Mucosa of gallbladder (tissue), 1 donor: ENCODE results near the gene SGIP1. TPM values are rescaled to one million over a fixed set of nuclear protein-coding genes. Genes with fewer than 3 reads are reported as not detected.
"Not testable (repeated sequence)": the region's sequence is repeated elsewhere in the genome, so short reads cannot be mapped to it uniquely, and the experiment has no call there.

Experiments
- DNase-seq: peaks from one replicate; pipeline ENCODE4 v3.0.0-alpha.2; 2020; ENCODE audit warnings: low spot score
- total RNA-seq: library from RNA; stranded (reverse); gene quantifications from one replicate; pipeline ENCODE4 v1.2.1, GENCODE V29; 2021
- donor health status: DM: no; HTN: no; CAD: no.

SGIP1 gene
- total RNA-seq, 1 donor from 2014 or later, result 7.0 TPM

DNA sequence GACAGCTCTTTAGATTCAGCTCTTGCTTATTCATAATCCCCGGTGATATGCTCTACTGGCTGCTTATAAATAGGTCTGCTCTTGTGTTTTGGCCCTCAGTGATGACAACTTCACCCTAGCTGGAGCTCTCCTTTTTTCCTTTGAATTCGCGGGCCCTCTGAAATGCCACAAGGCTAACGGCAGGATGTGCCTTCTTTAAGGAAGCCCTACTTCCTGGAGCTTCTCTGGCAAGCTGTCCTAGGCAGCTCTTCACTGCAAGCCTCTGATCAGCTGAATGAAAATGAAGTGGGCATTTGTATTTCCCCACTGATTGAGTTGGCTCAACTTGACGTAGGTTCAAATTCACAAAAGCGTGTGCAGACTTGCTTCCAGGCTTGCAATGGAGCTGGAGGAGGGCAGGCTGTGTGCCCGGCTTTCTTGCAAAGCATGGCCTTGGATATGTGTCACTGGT lies 22.2 kb downstream of the SGIP1 start:
- DNase-seq, result no peak

DNA sequence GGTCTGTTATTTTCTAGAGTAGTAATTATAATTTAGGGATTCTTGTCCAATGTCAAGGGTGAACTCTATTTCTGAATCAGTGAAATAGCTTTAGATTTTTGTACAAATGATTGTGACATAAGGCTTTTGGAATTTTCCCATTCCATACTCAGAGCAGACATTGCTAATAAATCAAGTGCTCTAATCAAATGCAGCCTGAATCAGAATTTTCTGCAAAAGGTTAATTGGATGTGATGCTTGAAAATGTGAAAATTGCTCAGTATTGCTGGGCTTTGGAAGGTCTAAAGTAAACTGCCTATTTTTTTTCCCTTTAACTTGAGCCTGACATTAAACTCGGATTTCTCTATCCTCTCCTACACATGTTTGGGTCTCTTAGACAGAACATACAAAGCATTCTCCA lies 23.2 kb downstream of the SGIP1 start:
- DNase-seq, result no peak

DNA sequence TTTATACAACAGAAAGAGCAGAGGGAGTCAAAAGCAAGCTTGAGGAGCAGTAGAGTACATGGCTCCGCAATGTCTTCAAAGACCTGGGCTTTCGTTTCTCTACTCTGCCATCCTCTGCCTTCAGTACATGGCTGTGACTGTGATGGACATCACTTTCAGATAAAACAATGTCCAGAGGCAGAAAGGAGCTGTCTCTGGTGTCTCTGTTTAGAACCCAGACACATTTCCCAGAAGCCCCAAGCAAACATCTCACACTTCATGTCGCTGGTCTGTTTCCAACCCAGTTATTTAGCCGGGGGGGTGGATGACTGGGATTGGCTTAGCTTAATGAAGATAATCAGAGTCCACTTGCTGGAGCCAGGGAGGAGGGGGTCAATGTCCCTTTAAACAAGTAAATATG lies 25.6 kb downstream of the SGIP1 start:
- no peak for DNase-seq

DNA sequence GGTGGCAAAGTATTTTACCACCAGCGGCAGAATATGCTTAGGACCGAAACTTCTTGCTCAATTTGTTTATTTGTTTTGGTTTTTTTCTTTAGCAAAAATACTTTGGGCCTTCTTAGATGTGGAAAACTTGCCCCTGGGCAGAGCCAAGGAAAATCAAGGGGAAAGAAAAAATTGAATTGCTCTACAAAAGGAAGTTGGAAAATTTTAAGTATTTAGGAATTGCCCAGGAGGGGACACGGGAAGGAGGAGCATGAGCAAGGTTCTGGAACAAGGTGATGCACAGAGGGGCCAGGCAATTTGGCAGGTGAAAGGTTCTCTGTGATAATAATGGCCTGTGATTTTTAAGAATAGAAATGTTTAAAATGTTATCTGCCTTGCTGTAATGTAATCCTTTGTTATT lies 28.6 kb downstream of the SGIP1 start:
- DNase-seq, result no peak

GRCh38 chr1:66563094-66563800 lies 29.3 kb downstream of the SGIP1 start:
- peak; percentile 20 for DNase-seq

DNA sequence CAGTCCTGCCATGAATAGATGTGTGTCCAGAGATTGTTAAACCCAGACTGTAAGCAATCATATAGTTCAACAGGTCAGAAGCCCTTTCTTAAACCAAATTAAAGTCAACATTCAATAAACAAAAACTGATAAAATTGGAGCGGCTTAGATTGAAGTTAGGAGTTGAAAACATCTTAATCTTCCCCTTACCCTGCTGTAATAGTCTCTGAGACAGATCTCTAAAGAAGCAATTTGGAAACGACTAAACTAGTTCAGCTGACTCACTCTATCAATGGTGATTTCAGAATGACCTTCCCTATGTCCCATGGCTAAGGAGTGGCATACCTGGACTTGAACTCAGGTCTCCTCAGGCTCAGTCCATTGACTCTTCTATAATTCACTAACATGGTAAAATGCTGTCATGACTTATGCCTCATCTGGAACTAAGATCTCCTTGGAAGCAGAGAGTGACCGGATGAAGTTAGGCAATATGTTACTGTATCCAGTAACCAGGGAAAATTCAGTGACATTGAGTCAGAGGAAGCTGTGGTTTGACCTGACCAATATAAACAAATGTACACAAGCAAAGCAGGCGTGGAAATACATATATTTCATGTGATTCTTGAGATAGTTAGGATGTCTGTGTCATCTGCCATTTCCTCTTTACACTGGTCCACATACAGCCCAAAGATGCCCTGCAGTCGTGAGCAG lies 30.1 kb downstream of the SGIP1 start:
- no peak for DNase-seq

- no peak for DNase-seq
Observed at GRCh38 chr1:66570196-66570595, 36.2 kb downstream of the SGIP1 start.

GRCh38 chr1:66571789-66572188 lies 37.8 kb downstream of the SGIP1 start:
- DNase-seq, result no peak

GRCh38 chr1:66575739-66576138 lies 41.8 kb downstream of the SGIP1 start:
- DNase-seq, result peak; percentile 38

- DNase-seq, result no peak
Observed at GRCh38 chr1:66576645-66577044, 42.7 kb downstream of the SGIP1 start.

DNA sequence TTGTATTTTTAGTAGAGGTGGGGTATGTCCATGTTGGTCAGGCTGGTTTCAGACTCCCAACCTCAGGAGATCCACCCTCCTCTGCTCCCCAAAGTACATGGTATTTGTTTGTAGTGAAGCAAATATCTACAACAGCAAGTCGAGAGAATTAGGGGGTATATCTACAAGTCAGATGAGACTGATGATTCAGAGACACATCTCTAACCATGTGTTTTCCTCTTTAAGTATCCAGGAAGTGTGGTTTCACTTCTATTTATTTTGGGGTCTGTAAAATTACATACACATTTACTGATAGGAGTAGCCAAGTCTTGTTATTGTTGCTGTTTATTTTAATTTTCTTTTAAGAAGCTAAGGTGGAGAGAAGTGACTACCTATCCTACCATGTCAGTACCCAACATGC lies 44.9 kb downstream of the SGIP1 start:
- no peak for DNase-seq

DNA sequence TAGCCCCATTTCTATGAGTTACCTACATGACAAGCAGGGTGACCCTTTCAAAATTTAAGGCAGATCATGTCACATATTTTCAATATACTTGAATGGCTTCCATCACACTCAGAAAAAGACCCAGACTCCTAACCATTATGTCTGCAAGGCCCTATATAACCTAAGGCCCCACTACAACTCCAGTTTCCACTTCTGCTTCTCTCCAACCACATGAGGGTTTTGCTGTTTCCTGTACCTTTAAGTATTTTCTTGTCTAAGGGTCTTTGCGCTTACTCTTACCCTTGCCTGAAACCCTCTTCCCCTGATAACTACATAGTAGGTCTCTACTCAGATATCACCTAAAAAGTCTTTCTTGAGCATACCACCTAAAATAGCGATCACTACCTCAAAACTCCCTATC lies 46.1 kb downstream of the SGIP1 start:
- DNase-seq, result no peak

GRCh38 chr1:66583021-66583420 lies 49.1 kb downstream of the SGIP1 start:
- DNase-seq, result no peak

- DNase-seq, result no peak
Observed at GRCh38 chr1:66585002-66585401, 51.0 kb downstream of the SGIP1 start.

DNA sequence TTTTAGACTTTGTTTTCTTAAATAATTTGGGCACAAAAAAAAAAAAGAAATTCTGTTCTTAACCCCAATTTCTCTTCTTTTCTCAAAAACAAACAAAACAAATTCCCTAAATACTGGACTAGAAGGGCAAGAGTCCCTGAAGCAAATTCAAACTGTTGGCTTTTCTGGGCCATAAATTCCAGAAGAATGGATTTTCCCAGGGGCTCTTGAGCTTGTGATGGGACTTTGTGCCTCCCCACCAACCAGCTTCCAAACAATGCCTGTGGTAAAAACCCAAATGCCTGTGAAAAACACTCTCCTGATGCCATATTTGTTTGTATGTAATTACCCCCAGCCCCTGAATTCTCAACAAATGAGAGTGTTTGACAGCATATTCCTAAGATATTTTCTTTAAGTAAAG lies 55.4 kb downstream of the SGIP1 start:
- DNase-seq, result no peak

DNA sequence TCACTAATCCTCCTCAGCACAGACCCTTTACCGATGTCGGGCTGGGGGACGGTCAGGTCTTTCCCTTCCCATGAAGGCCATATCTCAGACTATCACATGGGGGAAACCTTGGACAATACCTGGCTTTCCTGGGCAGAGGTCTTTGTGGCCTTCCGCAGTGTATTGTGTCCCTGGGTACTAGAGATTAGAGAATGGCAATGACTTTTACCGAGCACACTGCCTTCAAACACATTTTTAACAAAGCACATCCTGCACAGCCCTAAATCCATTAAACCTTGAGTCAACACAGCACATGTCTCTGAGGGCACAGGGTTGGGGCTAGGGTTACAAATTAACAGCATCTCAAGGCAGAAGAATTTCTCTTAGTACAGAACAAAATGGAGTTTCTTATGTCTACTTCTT lies 58.2 kb downstream of the SGIP1 start:
- not testable (repeated sequence) for DNase-seq

GRCh38 chr1:66596191-66596590 lies 62.2 kb downstream of the SGIP1 start:
- no peak for DNase-seq

DNA sequence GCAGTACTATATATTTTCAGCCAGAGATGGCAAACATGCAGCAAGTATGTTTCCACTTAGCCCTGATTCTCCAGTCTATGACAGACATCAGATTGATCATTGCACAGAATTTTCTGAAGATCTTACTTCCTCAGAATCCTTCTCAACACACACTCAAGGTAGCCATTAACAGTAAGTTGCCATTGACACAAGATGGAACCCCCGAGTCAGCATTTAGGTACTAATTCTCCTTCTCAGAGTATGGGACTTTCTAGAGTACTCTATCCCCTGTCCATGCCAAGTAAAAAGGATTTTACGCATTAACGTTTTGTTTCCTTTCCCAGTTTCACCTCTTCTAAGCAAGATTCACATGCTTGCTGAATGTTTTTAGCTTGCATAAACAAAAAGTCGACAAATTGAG lies 63.5 kb downstream of the SGIP1 start:
- DNase-seq, result no peak

GRCh38 chr1:66598670-66599069 lies 64.7 kb downstream of the SGIP1 start:
- DNase-seq, result no peak

DNA sequence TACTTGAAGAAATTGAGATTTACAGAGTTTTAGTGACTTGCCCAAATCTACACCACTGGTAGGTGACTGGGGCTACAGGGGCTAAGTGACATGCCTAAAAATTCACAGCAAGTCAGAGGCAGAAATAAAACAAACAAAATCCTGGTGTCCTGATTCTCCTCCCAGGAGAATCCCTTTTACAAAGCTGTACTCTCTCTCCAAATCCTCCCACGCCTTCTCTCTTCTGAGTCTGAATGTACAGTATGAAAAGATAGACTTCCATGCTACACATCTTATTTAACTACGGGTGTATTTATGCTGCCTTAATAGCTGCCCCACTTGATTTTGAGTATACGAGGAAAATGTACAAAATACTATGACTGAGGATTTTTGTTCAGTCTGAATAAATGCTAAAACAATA lies 65.4 kb downstream of the SGIP1 start:
- DNase-seq, result no peak

- no peak for DNase-seq
Observed at GRCh38 chr1:66599899-66600737, 66.2 kb downstream of the SGIP1 start.

DNA sequence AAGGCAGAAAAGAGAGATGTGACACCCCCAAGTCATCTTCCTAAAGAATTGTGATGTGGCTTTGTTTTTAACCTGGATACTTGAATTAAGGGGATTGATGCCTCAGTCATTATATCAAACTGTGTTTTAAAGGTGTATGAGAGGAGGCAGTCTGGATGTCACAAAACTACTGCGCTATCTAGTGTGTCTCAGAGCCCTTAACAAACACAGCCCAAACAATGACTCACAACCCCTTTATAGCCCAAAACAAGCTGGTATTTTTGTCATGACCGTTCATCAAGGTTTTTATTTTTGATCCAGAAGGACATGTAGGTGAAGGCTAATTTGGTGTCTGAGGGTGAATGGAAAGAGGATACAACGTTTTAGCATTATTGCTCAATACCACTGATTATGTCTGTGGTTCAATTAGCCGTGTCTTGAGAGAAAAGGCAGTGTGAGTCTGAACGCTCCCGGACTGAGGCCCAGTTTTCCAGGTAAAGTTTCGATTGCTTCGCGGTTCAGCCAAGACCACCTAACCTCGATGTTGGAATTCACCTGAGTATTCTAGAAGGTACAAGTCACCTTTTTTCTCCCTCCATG lies 71.6 kb downstream of the SGIP1 start:
- no peak for DNase-seq
